Activated CD8-positive, alpha-beta memory T cell treated with anti-CD3 and anti-CD28 coated beads for 48 hours (primary cell): ENCODE results near the gene ADGRB3.
"Not testable (repeated sequence)": the region's sequence is repeated elsewhere in the genome, so short reads cannot be mapped to it uniquely, and the experiment has no call there.

Experiments used
- DNase-seq, 3 experiments: peaks; one replicate each; pipeline ENCODE4 v3.0.0-alpha.2; 2020; ENCODE audit warnings: low read depth in 2 of 3, low spot score in 2 of 3

ADGRB3 gene

GRCh38 chr6:69106511-69106910 is 471.4 kb downstream of the ADGRB3 start:
- no peak for DNase-seq

GRCh38 chr6:69111301-69111700 is 476.2 kb downstream of the ADGRB3 start:
- DNase-seq: no peak

- DNase-seq: no peak
Observed at GRCh38 chr6:69116658-69117057, 481.6 kb downstream of the ADGRB3 start.

- not testable (repeated sequence) for DNase-seq
Observed at GRCh38 chr6:69121461-69122406, 486.7 kb downstream of the ADGRB3 start.

- no peak for DNase-seq
Observed at GRCh38 chr6:69122407-69122773, 487.3 kb downstream of the ADGRB3 start.

- DNase-seq: no peak
Observed at GRCh38 chr6:69128411-69128810, 493.3 kb downstream of the ADGRB3 start.

- DNase-seq: no peak
Observed at GRCh38 chr6:69129046-69129445, 494.0 kb downstream of the ADGRB3 start.

GRCh38 chr6:69135927-69136326 is 500.8 kb downstream of the ADGRB3 start:
- no peak for DNase-seq

GRCh38 chr6:69138148-69138547 is 503.1 kb downstream of the ADGRB3 start:
- DNase-seq: no peak

- no peak for DNase-seq
Observed at GRCh38 chr6:69138893-69139494, 503.9 kb downstream of the ADGRB3 start.

- no peak for DNase-seq
Observed at GRCh38 chr6:69145062-69145461, 510.0 kb downstream of the ADGRB3 start.

- DNase-seq: no peak
Observed at GRCh38 chr6:69146385-69146784, 511.3 kb downstream of the ADGRB3 start.

GRCh38 chr6:69155467-69155866 is 520.4 kb downstream of the ADGRB3 start:
- DNase-seq: no peak

GRCh38 chr6:69162811-69163210 is 527.7 kb downstream of the ADGRB3 start:
- DNase-seq: no peak

- no peak for DNase-seq
Observed at GRCh38 chr6:69164564-69165229, 529.6 kb downstream of the ADGRB3 start.

- no peak for DNase-seq
Observed at GRCh38 chr6:69179681-69180080, 544.6 kb downstream of the ADGRB3 start.

GRCh38 chr6:69180361-69181067 is 545.4 kb downstream of the ADGRB3 start:
- DNase-seq: no peak

GRCh38 chr6:69181964-69182363 is 546.9 kb downstream of the ADGRB3 start:
- no peak for DNase-seq

GRCh38 chr6:69185276-69185675 is 550.2 kb downstream of the ADGRB3 start:
- no peak for DNase-seq

GRCh38 chr6:69202768-69203167 is 567.7 kb downstream of the ADGRB3 start:
- DNase-seq: no peak

- no peak for DNase-seq
Observed at GRCh38 chr6:69216127-69216526, 581.0 kb downstream of the ADGRB3 start.
